NB4 (cell line): ENCODE data around the gene GABRR2.
"Not testable (repeated sequence)": the region's sequence is repeated elsewhere in the genome, so short reads cannot be mapped to it uniquely, and the experiment has no call there.

ENCODE experiments used
- MAX ChIP-seq: IDR thresholded peaks from 2 replicates; pipeline ENCODE4 v1.6.1; 2011; ENCODE audit warnings: low read depth, low read length
- MYC ChIP-seq: IDR thresholded peaks from 2 replicates; pipeline ENCODE4 v1.6.1; 2011; ENCODE audit warnings: low read depth, low read length
- POLR2A ChIP-seq: IDR thresholded peaks from 2 replicates; pipeline ENCODE4 v1.6.1; 2011; ENCODE audit warnings: mild to moderate bottlenecking; ENCODE audit not compliant: insufficient read length; ENCODE audit errors: extremely low read depth
- TF ChIP-seq, protein P1 (sequence below): IDR thresholded peaks from one replicate; pipeline ENCODE4 v1.5.1; 2012; ENCODE audit warnings: low read depth, low read length

DNA sequence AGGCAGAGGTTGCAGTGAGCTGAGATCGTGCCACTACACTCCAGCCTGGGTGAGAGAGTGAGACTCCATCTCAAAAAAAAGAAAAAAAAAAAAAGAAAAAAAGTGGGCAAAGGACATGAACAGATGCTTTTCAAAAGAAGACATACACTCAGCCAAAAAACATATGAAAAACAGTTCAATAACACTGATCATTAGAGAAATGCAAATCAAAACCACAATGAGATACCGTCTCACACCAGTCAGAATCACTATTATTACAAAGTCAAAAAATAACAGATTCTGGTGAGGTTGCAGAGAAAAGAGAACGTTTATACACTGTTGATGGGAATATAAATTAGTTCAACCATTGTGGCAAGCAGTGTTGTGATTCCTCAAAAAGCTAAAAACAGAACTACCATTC, 10.6 kb downstream of the GABRR2 start:
- TF ChIP-seq, protein P1, sequence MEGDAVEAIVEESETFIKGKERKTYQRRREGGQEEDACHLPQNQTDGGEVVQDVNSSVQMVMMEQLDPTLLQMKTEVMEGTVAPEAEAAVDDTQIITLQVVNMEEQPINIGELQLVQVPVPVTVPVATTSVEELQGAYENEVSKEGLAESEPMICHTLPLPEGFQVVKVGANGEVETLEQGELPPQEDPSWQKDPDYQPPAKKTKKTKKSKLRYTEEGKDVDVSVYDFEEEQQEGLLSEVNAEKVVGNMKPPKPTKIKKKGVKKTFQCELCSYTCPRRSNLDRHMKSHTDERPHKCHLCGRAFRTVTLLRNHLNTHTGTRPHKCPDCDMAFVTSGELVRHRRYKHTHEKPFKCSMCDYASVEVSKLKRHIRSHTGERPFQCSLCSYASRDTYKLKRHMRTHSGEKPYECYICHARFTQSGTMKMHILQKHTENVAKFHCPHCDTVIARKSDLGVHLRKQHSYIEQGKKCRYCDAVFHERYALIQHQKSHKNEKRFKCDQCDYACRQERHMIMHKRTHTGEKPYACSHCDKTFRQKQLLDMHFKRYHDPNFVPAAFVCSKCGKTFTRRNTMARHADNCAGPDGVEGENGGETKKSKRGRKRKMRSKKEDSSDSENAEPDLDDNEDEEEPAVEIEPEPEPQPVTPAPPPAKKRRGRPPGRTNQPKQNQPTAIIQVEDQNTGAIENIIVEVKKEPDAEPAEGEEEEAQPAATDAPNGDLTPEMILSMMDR, result not testable (repeated sequence)
- TF ChIP-seq MYC, POLR2A, MAX: not testable (repeated sequence)
